ENCODE data around the gene PAQR9. TPM values are rescaled to one million over a fixed set of nuclear protein-coding genes. Genes with fewer than 3 reads are reported as not detected.
A peak's percentile ranks its signal among the peaks of the same experiment; 100 is the strongest.

The PAQR9 gene
- total and polyA plus RNA-seq, 9 of the 15 experiments (the other 6 are each of a cell fraction or from before 2014, with no cell fraction given) = 0.04 to 0.58 (median 0.22) TPM

DNA sequence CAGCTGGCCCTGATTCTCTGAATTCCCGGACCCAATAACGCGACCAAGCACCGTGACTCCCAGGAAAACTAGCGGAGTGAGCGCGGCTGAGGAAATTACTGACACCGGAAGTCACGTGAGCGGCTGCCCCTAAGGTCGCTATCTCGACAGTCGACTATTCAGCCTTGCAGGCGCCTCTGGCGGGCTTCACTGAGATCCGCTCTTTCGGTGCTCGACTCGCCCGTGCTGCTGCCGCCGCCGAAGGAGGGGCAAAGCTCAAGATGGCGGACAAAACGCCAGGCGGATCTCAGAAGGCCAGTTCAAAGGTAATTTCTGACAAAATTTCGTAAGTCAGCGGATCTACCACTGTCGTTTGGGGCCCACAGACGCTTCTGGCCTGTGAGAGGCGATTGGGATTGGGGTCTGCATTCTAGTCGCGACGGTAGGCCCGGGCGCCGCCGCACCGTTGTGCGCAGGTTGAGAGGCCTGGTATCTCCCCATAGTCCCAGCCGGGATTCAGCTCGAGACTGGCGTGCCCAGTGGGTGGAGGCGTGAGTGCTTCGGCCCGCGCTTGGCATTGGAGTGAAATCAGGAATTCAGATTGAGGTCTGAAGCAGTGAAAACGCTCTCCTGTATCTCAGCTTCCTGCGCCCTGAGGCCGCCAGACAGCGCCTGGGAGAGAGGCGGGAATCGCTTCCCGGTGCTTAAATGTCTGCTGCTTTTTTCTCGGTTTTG is 38.1 kb upstream of the PAQR9 start, which contains the start of gene U2SURP (continued):
- TF ChIP-seq, protein P1, sequence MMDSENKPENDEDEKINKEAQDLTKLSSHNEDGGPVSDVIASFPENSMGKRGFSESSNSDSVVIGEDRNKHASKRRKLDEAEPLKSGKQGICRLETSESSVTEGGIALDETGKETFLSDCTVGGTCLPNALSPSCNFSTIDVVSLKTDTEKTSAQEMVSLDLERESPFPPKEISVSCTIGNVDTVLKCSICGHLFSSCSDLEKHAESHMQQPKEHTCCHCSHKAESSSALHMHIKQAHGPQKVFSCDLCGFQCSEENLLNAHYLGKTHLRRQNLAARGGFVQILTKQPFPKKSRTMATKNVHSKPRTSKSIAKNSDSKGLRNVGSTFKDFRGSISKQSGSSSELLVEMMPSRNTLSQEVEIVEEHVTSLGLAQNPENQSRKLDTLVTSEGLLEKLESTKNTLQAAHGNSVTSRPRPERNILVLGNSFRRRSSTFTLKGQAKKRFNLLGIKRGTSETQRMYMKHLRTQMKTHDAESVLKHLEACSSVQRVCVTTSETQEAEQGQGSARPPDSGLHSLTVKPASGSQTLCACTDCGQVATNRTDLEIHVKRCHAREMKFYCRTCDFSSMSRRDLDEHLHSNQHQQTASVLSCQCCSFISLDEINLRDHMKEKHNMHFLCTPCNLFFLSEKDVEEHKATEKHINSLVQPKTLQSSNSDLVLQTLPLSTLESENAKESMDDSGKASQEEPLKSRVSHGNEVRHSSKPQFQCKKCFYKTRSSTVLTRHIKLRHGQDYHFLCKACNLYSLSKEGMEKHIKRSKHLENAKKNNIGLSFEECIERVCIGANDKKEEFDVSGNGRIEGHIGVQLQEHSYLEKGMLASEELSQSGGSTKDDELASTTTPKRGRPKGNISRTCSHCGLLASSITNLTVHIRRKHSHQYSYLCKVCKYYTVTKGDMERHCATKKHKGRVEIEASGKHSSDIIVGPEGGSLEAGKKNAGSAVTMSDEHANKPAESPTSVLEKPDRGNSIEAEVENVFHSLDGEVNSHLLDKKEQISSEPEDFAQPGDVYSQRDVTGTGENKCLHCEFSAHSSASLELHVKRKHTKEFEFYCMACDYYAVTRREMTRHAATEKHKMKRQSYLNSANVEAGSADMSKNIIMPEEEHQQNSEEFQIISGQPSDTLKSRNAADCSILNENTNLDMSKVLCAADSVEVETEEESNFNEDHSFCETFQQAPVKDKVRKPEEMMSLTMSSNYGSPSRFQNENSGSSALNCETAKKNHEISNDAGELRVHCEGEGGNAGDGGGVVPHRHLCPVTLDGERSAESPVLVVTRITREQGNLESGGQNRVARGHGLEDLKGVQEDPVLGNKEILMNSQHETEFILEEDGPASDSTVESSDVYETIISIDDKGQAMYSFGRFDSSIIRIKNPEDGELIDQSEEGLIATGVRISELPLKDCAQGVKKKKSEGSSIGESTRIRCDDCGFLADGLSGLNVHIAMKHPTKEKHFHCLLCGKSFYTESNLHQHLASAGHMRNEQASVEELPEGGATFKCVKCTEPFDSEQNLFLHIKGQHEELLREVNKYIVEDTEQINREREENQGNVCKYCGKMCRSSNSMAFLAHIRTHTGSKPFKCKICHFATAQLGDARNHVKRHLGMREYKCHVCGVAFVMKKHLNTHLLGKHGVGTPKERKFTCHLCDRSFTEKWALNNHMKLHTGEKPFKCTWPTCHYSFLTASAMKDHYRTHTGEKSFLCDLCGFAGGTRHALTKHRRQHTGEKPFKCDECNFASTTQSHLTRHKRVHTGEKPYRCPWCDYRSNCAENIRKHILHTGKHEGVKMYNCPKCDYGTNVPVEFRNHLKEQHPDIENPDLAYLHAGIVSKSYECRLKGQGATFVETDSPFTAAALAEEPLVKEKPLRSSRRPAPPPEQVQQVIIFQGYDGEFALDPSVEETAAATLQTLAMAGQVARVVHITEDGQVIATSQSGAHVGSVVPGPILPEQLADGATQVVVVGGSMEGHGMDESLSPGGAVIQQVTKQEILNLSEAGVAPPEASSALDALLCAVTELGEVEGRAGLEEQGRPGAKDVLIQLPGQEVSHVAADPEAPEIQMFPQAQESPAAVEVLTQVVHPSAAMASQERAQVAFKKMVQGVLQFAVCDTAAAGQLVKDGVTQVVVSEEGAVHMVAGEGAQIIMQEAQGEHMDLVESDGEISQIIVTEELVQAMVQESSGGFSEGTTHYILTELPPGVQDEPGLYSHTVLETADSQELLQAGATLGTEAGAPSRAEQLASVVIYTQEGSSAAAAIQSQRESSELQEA (IDR thresholded peaks at IDR 0.05; ENCODE audit: low read depth) = no peak
- no peak for TF ChIP-seq BCOR (IDR thresholded peaks at IDR 0.05)
- TF ChIP-seq ZEB2 (IDR thresholded peaks at IDR 0.05) = 0 out of 2 replicates have a peak, but pooled peaks have one; percentile 2
- TF ChIP-seq HMG20B (CRISPR knock-in tag; IDR thresholded peaks at IDR 0.05) = no peak
- TF ChIP-seq RBM34 (IDR thresholded peaks at IDR 0.05; ENCODE audit: borderline replicate concordance, insufficient read depth, low read length) = no peak
- TF ChIP-seq, protein P2, sequence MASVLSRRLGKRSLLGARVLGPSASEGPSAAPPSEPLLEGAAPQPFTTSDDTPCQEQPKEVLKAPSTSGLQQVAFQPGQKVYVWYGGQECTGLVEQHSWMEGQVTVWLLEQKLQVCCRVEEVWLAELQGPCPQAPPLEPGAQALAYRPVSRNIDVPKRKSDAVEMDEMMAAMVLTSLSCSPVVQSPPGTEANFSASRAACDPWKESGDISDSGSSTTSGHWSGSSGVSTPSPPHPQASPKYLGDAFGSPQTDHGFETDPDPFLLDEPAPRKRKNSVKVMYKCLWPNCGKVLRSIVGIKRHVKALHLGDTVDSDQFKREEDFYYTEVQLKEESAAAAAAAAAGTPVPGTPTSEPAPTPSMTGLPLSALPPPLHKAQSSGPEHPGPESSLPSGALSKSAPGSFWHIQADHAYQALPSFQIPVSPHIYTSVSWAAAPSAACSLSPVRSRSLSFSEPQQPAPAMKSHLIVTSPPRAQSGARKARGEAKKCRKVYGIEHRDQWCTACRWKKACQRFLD (CRISPR knock-in tag; IDR thresholded peaks at IDR 0.05) = 0 out of 2 replicates have a peak, but pooled peaks have one; percentile 32
- TF ChIP-seq JUN (IDR thresholded peaks at IDR 0.05; ENCODE audit: borderline replicate concordance, low read depth, low read length) = peak; percentile 68
- TF ChIP-seq JUN (CRISPR knock-in tag; IDR thresholded peaks at IDR 0.05; ENCODE audit: borderline replicate concordance) = 0 out of 2 replicates have a peak, but pooled peaks have one; percentile 82
- TF ChIP-seq CREB1 (IDR thresholded peaks at IDR 0.05) = peak; percentile 45; the same call in 1 of the 2 replicates
- TF ChIP-seq CREB1 (CRISPR knock-in tag; IDR thresholded peaks at IDR 0.05) = peak; percentile 80; the same call in 1 of the 2 replicates
- TF ChIP-seq ILF3 (IDR thresholded peaks at IDR 0.05; ENCODE audit: borderline replicate concordance) = no peak
- TF ChIP-seq LARP7 (IDR thresholded peaks at IDR 0.05) = no peak
- peak; percentile 68 for TF ChIP-seq HMGN3 (IDR thresholded peaks at IDR 0.05; ENCODE audit: borderline replicate concordance, extremely low read depth, insufficient read length, low read depth, low read length)
- no peak for TF ChIP-seq TAF15 (IDR thresholded peaks at IDR 0.05; ENCODE audit: low read depth, low read length)
- TF ChIP-seq MCM5 (IDR thresholded peaks at IDR 0.05; ENCODE audit: low read depth) = no peak
- TF ChIP-seq MEIS2 (IDR thresholded peaks at IDR 0.05; ENCODE audit: partially characterized antibody) = peak; percentile 0
- no peak for TF ChIP-seq MECOM (CRISPR knock-in tag; IDR thresholded peaks at IDR 0.05)
- no peak for TF ChIP-seq U2AF2 (optimal IDR thresholded peaks at IDR 0.05; ENCODE audit: low read depth, low read length)
- no peak for TF ChIP-seq SMARCB1 (IDR thresholded peaks at IDR 0.05; ENCODE audit: insufficient read length, low read depth)
- peak; percentile 19; the same call in 1 of the 2 replicates for TF ChIP-seq FOXM1 (IDR thresholded peaks at IDR 0.05; ENCODE audit: low read depth)
- 0 out of 2 replicates have a peak, but pooled peaks have one; percentile 60 for TF ChIP-seq FOXM1 (CRISPR knock-in tag; IDR thresholded peaks at IDR 0.05; ENCODE audit: low read depth)

Data from K562 (cell line).